Astrocyte (in vitro differentiated cells and primary cell): ENCODE measurements around the gene PEX26. TPM values are rescaled to one million over a fixed set of nuclear protein-coding genes. Genes with fewer than 3 reads are reported as not detected.
"Not testable (repeated sequence)": the region's sequence is repeated elsewhere in the genome, so short reads cannot be mapped to it uniquely, and the experiment has no call there.

Experiments
- DNase-seq: peaks from one replicate; pipeline ENCODE4 v3.0.0-alpha.2; 2010; ENCODE audit warnings: low read depth
- FAIRE-seq: peaks from 2 replicates; lab custom pipeline; 2011; peaks lifted over from hg19 to GRCh38; lab: Jason Lieb, UNC
- H2AFZ ChIP-seq: 2 replicates; pipeline ENCODE4 v1.6.0; 2012; ENCODE audit warnings: low read depth, low read length, inconsistent platforms
- H3K27ac ChIP-seq: 2 replicates; pipeline ENCODE4 v1.5.1; 2011; ENCODE audit warnings: low read depth, low read length, inconsistent platforms
- H3K27me3 ChIP-seq: 2 replicates; pipeline ENCODE4 v1.6.0; 2011; ENCODE audit warnings: low read length, inconsistent platforms; ENCODE audit not compliant: insufficient read depth
- H3K36me3 ChIP-seq: 2 replicates; pipeline ENCODE4 v1.5.1; 2011; ENCODE audit warnings: low read length, inconsistent platforms; ENCODE audit not compliant: insufficient read depth
- H3K4me1 ChIP-seq: 2 replicates; pipeline ENCODE4 v1.5.1; 2011; ENCODE audit warnings: low read length, inconsistent platforms; ENCODE audit not compliant: insufficient read depth
- H3K4me2 ChIP-seq: 2 replicates; pipeline ENCODE4 v1.6.0; 2012; ENCODE audit warnings: low read length, inconsistent platforms
- H3K4me3 ChIP-seq: 2 replicates; pipeline ENCODE4 v1.5.1; 2011; ENCODE audit warnings: low read depth, mild to moderate bottlenecking, low read length, inconsistent platforms; ENCODE audit not compliant: insufficient read depth
- H3K79me2 ChIP-seq: 2 replicates; pipeline ENCODE4 v1.6.0; 2012; ENCODE audit warnings: mild to moderate bottlenecking, low read length, inconsistent platforms; ENCODE audit not compliant: insufficient read depth
- H3K9ac ChIP-seq: 2 replicates; pipeline ENCODE4 v1.6.0; 2012; ENCODE audit warnings: mild to moderate bottlenecking, low read length, inconsistent platforms
- H3K9me3 ChIP-seq: 2 replicates; pipeline ENCODE4 v1.5.1; 2012; ENCODE audit warnings: low read depth, mild to moderate bottlenecking, low read length, inconsistent platforms; ENCODE audit not compliant: insufficient read depth
- H4K20me1 ChIP-seq: 2 replicates; pipeline ENCODE4 v1.6.0; 2012; ENCODE audit warnings: low read length, inconsistent platforms; ENCODE audit not compliant: insufficient read depth
- H3K27ac Mint-ChIP-seq: one replicate; pipeline ENCODE4 v1.8.0; 2021; ENCODE audit warnings: mild to moderate bottlenecking, mixed read lengths; ENCODE audit not compliant: unreplicated experiment
- H3K27me3 Mint-ChIP-seq: one replicate; pipeline ENCODE4 v1.8.0; 2021; ENCODE audit warnings: low read depth, mixed read lengths; ENCODE audit not compliant: unreplicated experiment
- H3K36me3 Mint-ChIP-seq: one replicate; pipeline ENCODE4 v1.8.0; 2021; ENCODE audit warnings: low read depth, mixed read lengths; ENCODE audit not compliant: unreplicated experiment
- H3K4me1 Mint-ChIP-seq: one replicate; pipeline ENCODE4 v1.8.0; 2021; ENCODE audit warnings: low read depth, mixed read lengths; ENCODE audit not compliant: unreplicated experiment
- H3K4me3 Mint-ChIP-seq: one replicate; pipeline ENCODE4 v1.8.0; 2021; ENCODE audit warnings: mild to moderate bottlenecking, moderate library complexity, mixed read lengths; ENCODE audit not compliant: unreplicated experiment
- H3K9me3 Mint-ChIP-seq: one replicate; pipeline ENCODE4 v1.8.0; 2021; ENCODE audit warnings: mild to moderate bottlenecking, mixed read lengths; ENCODE audit not compliant: unreplicated experiment
- CTCF ChIP-seq: IDR thresholded peaks from 2 replicates; pipeline ENCODE4 v1.5.1; 2011; ENCODE audit warnings: low read depth, mild to moderate bottlenecking, inconsistent platforms, low read length, moderate library complexity; ENCODE audit not compliant: insufficient read depth
- EZH2 ChIP-seq: IDR thresholded peaks from 2 replicates; pipeline ENCODE4 v1.6.1; 2012; ENCODE audit warnings: mild to moderate bottlenecking, low read length, inconsistent platforms; ENCODE audit not compliant: insufficient read depth
- total RNA-seq: library from RNA; stranded (reverse); gene quantifications from 2 replicates; pipeline ENCODE4 v1.2.1, GENCODE V29; 2021

The PEX26 gene
- total RNA-seq, 1 donor from 2014 or later: 41.9 TPM

GRCh38 chr22:18070556-18071306 is 7.1 kb upstream of the PEX26 start:
- DNase-seq (no peak), FAIRE-seq (no peak)
- Histone ChIP-seq H3K9me3 (no peaks in the 10 kb centered on the region), H3K4me2 (no peak overlapping the region), H3K79me2 (no peaks in the 10 kb centered on the region), H3K4me1 (peaks cover 12% of the 10 kb centered on the region), H3K9ac (no peak overlapping the region), H3K27ac (no peak overlapping the region), H4K20me1 (no peaks in the 10 kb centered on the region), H2AFZ (no peak overlapping the region), H3K36me3 (no peaks in the 10 kb centered on the region), H3K4me3 (no peak overlapping the region), H3K27me3 (no peaks in the 10 kb centered on the region)
- Mint-ChIP-seq H3K4me1 (peaks cover 22% of the 10 kb centered on the region), H3K27me3 (peaks cover 5% of the 10 kb centered on the region), H3K36me3 (peaks cover 3% of the 10 kb centered on the region), H3K9me3 (no peaks in the 10 kb centered on the region), H3K4me3 (no peak overlapping the region), H3K27ac (no peak overlapping the region)
- TF ChIP-seq EZH2: no peak
- TF ChIP-seq CTCF: no peak

GRCh38 chr22:18071307-18071967 is 6.4 kb upstream of the PEX26 start:
- H3K9me3 Mint-ChIP-seq, H3K4me3 ChIP-seq, H3K27ac ChIP-seq, H3K9ac ChIP-seq, H3K27ac Mint-ChIP-seq, H3K27me3 Mint-ChIP-seq, H4K20me1 ChIP-seq, H3K79me2 ChIP-seq, H3K36me3 ChIP-seq, H3K27me3 ChIP-seq, H2AFZ ChIP-seq, H3K4me3 Mint-ChIP-seq, H3K9me3 ChIP-seq, DNase-seq, H3K36me3 Mint-ChIP-seq, FAIRE-seq, H3K4me2 ChIP-seq: not testable (repeated sequence)
- H3K4me1 Mint-ChIP-seq: peaks cover 19% of the 10 kb centered on the region
- H3K4me1 ChIP-seq: peaks cover 15% of the 10 kb centered on the region

- DNase-seq (no peak), FAIRE-seq (no peak)
- no peak overlapping the region for H3K4me3 ChIP-seq
- H3K27me3 ChIP-seq: no peaks in the 10 kb centered on the region
- Mint-ChIP-seq H3K27me3 (peaks cover 2% of the 10 kb centered on the region), H3K27ac (no peak overlapping the region), H3K36me3 (peaks cover 3% of the 10 kb centered on the region), H3K4me1 (peaks cover 22% of the 10 kb centered on the region), H3K4me3 (no peak overlapping the region), H3K9me3 (no peaks in the 10 kb centered on the region)
- no peak overlapping the region for H3K27ac ChIP-seq
- H3K4me1 ChIP-seq: peaks cover 18% of the 10 kb centered on the region
- no peak overlapping the region for H3K9ac ChIP-seq
- no peak overlapping the region for H2AFZ ChIP-seq
- no peak for TF ChIP-seq EZH2
- TF ChIP-seq CTCF: no peak
- H3K36me3 ChIP-seq: no peaks in the 10 kb centered on the region
- no peaks in the 10 kb centered on the region for H4K20me1 ChIP-seq
- H3K9me3 ChIP-seq: no peaks in the 10 kb centered on the region
- no peaks in the 10 kb centered on the region for H3K79me2 ChIP-seq
- no peak overlapping the region for H3K4me2 ChIP-seq
Observed at GRCh38 chr22:18071968-18072310, 5.9 kb upstream of the PEX26 start.
